ENCODE results near the gene GRIK4. TPM values are rescaled to one million over a fixed set of nuclear protein-coding genes. Genes with fewer than 3 reads are reported as not detected.
"Not testable (repeated sequence)": the region's sequence is repeated elsewhere in the genome, so short reads cannot be mapped to it uniquely, and the experiment has no call there.

GRIK4 gene
- total RNA-seq, 1 experiment from 2014 or later = 0.14 TPM

GRCh38 chr11:120994091-120994859 lies 482.7 kb downstream of the GRIK4 start:
- DNase-seq (ENCODE audit: low spot score) = no peak

GRCh38 chr11:120995184-120995583 lies 483.6 kb downstream of the GRIK4 start:
- no peak for DNase-seq (ENCODE audit: low spot score)

- no peak for DNase-seq (ENCODE audit: low spot score)
These were observed 485.4 kb downstream of the GRIK4 start for GRCh38 chr11:120996973-120997372.

GRCh38 chr11:120998581-120998980 lies 487.0 kb downstream of the GRIK4 start:
- DNase-seq (ENCODE audit: low spot score) = no peak

GRCh38 chr11:121004206-121004840 lies 492.8 kb downstream of the GRIK4 start:
- DNase-seq (ENCODE audit: low spot score) = no peak

GRCh38 chr11:121006922-121007321 lies 495.4 kb downstream of the GRIK4 start:
- no peak for DNase-seq (ENCODE audit: low spot score)

GRCh38 chr11:121008551-121008950 lies 497.0 kb downstream of the GRIK4 start:
- no peak for DNase-seq (ENCODE audit: low spot score)

GRCh38 chr11:121012091-121012490 lies 500.5 kb downstream of the GRIK4 start:
- no peak for DNase-seq (ENCODE audit: low spot score)

- DNase-seq (ENCODE audit: low spot score) = no peak
These were observed 507.2 kb downstream of the GRIK4 start for GRCh38 chr11:121018746-121019145.

- not testable (repeated sequence) for DNase-seq (ENCODE audit: low spot score)
These were observed 510.2 kb downstream of the GRIK4 start for GRCh38 chr11:121021718-121022117.

GRCh38 chr11:121023848-121024751 lies 512.6 kb downstream of the GRIK4 start, which contains the start of gene TBCEL:
Gene TBCEL, plus strand, starts transcription at chr11:121024102. Its CDS starts 21,589 bp downstream, at chr11:121045691.
- DNase-seq (ENCODE audit: low spot score) = peak; percentile 79

- DNase-seq (ENCODE audit: low spot score) = no peak
These were observed 513.4 kb downstream of the GRIK4 start for GRCh38 chr11:121024989-121025388.

GRCh38 chr11:121029153-121029552 lies 517.6 kb downstream of the GRIK4 start:
- DNase-seq (ENCODE audit: low spot score) = no peak

GRCh38 chr11:121029813-121030445 lies 518.4 kb downstream of the GRIK4 start:
- no peak for DNase-seq (ENCODE audit: low spot score)

GRCh38 chr11:121031167-121031566 lies 519.6 kb downstream of the GRIK4 start:
- no peak for DNase-seq (ENCODE audit: low spot score)

GRCh38 chr11:121031648-121032047 lies 520.1 kb downstream of the GRIK4 start:
- not testable (repeated sequence) for DNase-seq (ENCODE audit: low spot score)

GRCh38 chr11:121032546-121032945 lies 521.0 kb downstream of the GRIK4 start:
- DNase-seq (ENCODE audit: low spot score) = no peak

- DNase-seq (ENCODE audit: low spot score) = no peak
These were observed 522.1 kb downstream of the GRIK4 start for GRCh38 chr11:121033635-121034034.

GRCh38 chr11:121035169-121035755 lies 523.7 kb downstream of the GRIK4 start:
- no peak for DNase-seq (ENCODE audit: low spot score)

- peak; percentile 25 for DNase-seq (ENCODE audit: low spot score)
These were observed 524.2 kb downstream of the GRIK4 start for GRCh38 chr11:121035780-121036179.

- no peak for DNase-seq (ENCODE audit: low spot score)
These were observed 525.5 kb downstream of the GRIK4 start for GRCh38 chr11:121037016-121037415.
